ENCODE measurements around the gene RASD2. TPM values are rescaled to one million over a fixed set of nuclear protein-coding genes. Genes with fewer than 3 reads are reported as not detected.

Gene RASD2
- polyA plus RNA-seq, 4 donors: 1.6 to 2.1 (median 1.9) TPM

DNA sequence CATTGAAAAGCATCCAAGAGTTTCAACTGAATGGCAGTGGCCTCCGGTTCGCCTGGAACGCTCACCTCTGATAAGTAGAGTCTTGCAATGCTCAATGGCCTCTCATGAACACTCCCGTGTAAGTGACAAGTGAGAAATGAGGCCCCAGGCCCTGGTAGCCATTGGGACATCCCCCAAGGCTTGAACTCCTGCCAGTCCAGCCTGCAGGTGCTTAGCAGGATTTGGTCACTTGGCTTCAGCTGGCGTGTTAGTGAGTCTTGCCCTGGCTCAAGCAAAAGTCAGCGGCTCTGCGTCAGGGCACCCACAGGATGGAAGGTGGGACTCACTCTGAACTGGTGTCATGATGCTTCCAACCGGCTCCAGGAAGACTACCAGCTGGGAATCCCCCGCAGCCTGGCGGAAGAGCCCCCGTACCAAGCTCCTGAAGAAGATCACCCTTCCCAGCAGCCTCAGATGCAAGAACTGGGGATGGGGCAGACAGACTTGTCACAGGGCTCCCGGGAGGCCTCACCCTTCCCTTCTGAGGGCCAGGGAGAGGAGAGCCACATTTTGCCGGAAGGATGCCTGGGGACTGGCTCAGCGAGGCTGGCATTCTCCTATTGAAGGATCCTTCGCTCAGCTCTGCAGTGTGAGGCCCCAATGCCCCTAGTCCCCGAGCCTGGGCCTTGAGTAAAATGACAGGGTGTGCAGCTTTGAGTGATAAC is 57.2 kb downstream of the RASD2 start:
- DNase-seq (ENCODE audit: low read depth in 4 of 4, low spot score in 3 of 4): no peak

- DNase-seq (ENCODE audit: low read depth in 4 of 4, low spot score in 3 of 4): no peak
Measured at GRCh38 chr22:35598396-35598710, 57.7 kb downstream of the RASD2 start.

DNA sequence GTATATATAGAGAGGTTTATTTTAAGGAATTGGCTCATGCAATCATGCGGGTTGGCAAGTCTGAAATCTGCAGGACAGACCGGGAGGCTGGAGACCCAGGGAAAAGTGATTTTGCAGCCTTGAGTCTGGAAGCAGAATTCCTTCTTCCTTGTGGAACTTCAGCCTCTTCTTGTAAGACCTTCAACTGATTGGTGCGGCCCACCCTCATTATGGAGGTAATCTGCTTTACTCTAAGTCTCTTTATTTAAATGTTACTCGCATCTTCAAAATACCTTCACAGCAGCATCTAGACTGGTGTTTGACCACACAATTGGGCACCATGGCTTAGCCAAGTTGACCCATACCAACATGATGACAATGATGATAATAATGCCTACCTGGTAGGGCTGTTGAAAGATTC is 58.7 kb downstream of the RASD2 start:
- DNase-seq (ENCODE audit: low read depth in 4 of 4, low spot score in 3 of 4): no peak

- DNase-seq (ENCODE audit: low read depth in 4 of 4, low spot score in 3 of 4): no peak
Measured at GRCh38 chr22:35600476-35600875, 59.8 kb downstream of the RASD2 start.

DNA sequence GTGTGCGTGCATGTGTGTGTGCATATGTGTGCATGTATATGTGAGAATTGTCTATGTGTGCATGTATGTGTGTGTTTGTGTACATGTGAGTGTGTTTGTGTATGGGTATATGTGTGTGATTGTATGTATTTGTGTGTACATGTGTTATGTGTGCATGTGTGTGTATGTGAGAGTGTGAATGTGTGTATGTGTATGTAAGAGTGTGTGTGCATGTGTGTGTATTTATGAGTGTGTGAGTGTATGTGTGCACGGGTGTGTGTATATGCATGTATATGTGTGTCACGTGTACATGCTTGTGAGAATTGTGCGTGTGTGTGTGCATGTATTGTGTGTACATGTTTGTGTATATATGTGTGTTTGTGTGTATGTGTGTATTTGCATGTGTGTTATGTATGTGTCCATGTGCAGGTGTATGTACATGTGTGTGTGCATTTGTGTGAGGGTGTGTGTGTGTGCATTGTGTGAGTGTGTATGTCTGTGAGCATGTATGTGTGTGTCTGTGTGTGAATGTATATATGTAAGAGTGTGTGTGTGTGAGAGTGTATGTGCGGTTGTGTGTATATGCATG is 60.5 kb downstream of the RASD2 start:
- DNase-seq (ENCODE audit: low read depth in 4 of 4, low spot score in 3 of 4): no peak

GRCh38 chr22:35601743-35602615 is 61.3 kb downstream of the RASD2 start:
- DNase-seq (ENCODE audit: low read depth in 4 of 4, low spot score in 3 of 4): no peak

Other genes with a start within 250 kb of the RASD2 start
- 10 to 100 TPM; 33.0 to 45.8 (median 38.7) TPM for gene TOM1, start 240.9 kb upstream of the RASD2 start, polyA plus RNA-seq (ENCODE audit: insufficient read length in 4 of 4)
- gene HMOX1, start 159.7 kb upstream of the RASD2 start, polyA plus RNA-seq (ENCODE audit: insufficient read length in 4 of 4): 10 to 100 TPM; 39.9 to 56.6 (median 43.2) TPM
- gene MCM5, start 140.7 kb upstream of the RASD2 start, polyA plus RNA-seq (ENCODE audit: insufficient read length in 4 of 4): 10 to 100 TPM; 56.5 to 74.2 (median 69.0) TPM
- gene MB, start 76.5 kb downstream of the RASD2 start, polyA plus RNA-seq (ENCODE audit: insufficient read length in 4 of 4): under 1 TPM in 1 of 4 donors, not detected in 3; 0.06 TPM
- gene APOL6, start 107.6 kb downstream of the RASD2 start, polyA plus RNA-seq (ENCODE audit: insufficient read length in 4 of 4): 1 to 10 TPM; 2.9 to 5.3 (median 4.5) TPM
- gene APOL5, start 177.0 kb downstream of the RASD2 start, polyA plus RNA-seq (ENCODE audit: insufficient read length in 4 of 4): not detected

Data from right renal pelvis (tissue), 4 donors.